ENCODE measurements around the gene PPP1R9A. TPM values are rescaled to one million over a fixed set of nuclear protein-coding genes. Genes with fewer than 3 reads are reported as not detected.

Gene PPP1R9A
- total RNA-seq, 1 experiment from 2014 or later: 21.8 TPM

DNA sequence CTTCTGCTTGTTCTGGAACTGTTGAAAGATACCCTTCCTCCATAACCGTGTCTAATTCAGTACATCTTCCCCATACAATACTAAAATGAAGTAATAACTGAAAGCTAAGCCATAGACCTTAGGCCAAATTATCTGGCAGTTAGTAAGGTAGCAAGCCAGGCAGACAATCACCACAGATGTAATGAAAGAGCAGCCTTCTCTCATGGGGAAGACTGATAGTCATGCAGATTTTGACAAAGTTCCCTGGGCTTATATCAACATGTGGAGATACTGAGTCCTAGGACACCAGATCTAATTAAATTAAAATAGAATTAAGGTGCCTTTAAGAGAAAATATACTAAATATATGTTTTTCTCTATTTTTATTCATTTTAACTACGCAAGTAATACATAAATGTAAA, 355.5 kb downstream of the PPP1R9A start:
- Histone ChIP-seq H3K9me3 (replicated peaks) (no peaks in the 10 kb centered on the region), H3K36me3 (no peaks in the 10 kb centered on the region), H3K4me1 (peaks cover 37% of the 10 kb centered on the region), H3K27me3 (no peaks in the 10 kb centered on the region), H3K27ac (peak overlapping the region; percentile 32), H3K4me3 (no peak overlapping the region)
- DNase-seq: peak in 1 of 2 experiments; percentile 57

DNA sequence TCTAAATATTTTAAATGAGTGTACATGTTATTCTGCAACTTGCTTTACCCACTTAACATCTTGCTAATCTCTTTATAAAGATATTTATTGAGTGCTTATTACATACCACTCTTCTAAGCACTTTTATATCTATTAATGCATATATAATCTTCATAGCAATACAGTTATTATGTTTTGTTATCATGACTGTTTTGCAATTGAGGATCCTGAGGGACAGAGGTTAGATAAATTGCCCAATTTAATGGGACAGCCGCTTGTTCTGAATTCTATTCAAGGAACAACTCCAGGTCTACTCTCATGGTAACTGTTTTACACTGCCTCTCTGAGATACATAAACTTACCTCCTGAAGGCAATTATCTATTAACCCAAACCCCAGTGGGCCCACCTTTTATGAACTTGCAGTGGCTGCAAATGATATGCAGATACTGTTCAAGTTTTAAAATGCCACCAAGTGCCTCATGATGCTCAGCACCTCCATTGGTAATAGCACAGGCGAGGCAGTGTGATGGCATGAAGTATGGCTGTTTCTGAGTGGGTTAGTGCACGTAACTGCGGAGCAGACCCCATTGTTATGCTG, 356.5 kb downstream of the PPP1R9A start:
- Histone ChIP-seq H3K27me3 (no peaks in the 10 kb centered on the region), H3K4me1 (peaks cover 37% of the 10 kb centered on the region), H3K27ac (peak overlapping the region; percentile 66), H3K4me3 (no peak overlapping the region), H3K9me3 (replicated peaks) (no peaks in the 10 kb centered on the region), H3K36me3 (no peaks in the 10 kb centered on the region)
- DNase-seq: no peak

DNA sequence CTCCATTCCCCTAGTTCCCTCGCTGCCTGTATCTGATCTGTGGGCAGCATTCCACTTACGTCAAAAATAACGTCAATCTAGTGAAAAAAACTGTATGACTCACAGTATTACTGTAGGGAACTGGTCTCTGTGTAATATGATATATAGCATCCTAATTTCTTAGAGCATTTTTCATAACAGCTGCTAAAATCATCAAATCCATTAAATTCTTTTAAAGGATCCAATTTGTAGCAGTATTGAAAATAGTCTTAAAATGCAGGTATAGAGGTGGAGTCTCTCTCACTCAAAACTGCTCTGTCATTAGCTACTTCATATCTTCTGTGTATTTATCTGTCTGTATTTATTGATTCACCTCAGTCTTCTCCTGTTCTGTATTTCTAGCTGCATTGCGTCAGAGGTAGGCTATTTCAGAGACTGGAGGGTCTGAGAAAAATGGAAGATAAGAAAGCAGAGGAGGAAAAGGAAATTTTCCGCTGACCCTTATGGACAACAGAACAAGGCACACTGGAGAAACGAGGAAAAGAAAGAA, 357.0 kb downstream of the PPP1R9A start:
- DNase-seq: peak; percentile 56 to 79
- Histone ChIP-seq H3K27me3 (no peaks in the 10 kb centered on the region), H3K27ac (peak overlapping the region; percentile 66), H3K9me3 (replicated peaks) (no peaks in the 10 kb centered on the region), H3K36me3 (no peaks in the 10 kb centered on the region), H3K4me3 (no peak overlapping the region), H3K4me1 (peaks cover 37% of the 10 kb centered on the region)

DNA sequence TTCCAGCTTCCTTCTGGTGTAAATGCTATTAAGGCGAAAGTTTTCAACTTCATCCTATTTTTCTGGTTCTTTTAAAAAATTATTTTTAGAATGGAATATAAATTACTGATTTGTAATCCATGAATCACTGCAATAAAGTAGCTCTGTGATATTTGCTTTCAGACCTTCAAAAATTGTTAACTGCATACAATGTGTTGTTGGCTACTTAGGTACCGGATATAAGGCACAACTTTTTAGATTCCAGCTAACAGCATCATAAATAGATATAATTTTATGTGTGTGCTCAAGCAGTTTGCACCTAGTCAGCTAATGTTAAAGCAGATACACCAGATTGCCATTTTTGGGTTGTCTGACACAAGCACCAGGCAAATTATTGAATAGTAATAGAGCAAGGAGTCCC, 358.2 kb downstream of the PPP1R9A start:
- Histone ChIP-seq H3K4me3 (no peak overlapping the region), H3K4me1 (peaks cover 37% of the 10 kb centered on the region), H3K36me3 (no peaks in the 10 kb centered on the region), H3K9me3 (replicated peaks) (no peaks in the 10 kb centered on the region), H3K27me3 (no peaks in the 10 kb centered on the region), H3K27ac (no peak overlapping the region)
- no peak for DNase-seq

DNA sequence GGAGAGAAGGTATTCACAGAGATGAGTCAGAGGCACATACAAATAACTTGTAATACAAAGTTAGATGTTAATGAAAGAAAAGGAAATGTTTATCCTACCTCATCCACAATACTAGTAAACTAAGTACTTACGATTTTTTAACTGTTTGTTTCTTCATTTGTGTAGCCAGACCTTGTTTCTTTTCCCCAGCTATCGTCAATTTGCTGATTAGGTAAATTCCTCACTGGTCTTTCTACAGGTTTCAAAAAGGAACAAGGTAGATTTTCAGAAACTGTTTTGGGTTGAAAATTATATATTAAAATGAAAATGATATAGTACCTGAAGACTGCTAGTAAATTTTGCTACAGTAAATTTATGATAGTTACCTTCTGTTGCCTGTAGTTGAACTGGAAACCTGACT, 360.4 kb downstream of the PPP1R9A start:
- Histone ChIP-seq H3K36me3 (no peaks in the 10 kb centered on the region), H3K9me3 (replicated peaks) (no peaks in the 10 kb centered on the region), H3K27me3 (no peaks in the 10 kb centered on the region), H3K4me1 (peaks cover 26% of the 10 kb centered on the region), H3K4me3 (no peak overlapping the region), H3K27ac (no peak overlapping the region)
- no peak for DNase-seq

DNA sequence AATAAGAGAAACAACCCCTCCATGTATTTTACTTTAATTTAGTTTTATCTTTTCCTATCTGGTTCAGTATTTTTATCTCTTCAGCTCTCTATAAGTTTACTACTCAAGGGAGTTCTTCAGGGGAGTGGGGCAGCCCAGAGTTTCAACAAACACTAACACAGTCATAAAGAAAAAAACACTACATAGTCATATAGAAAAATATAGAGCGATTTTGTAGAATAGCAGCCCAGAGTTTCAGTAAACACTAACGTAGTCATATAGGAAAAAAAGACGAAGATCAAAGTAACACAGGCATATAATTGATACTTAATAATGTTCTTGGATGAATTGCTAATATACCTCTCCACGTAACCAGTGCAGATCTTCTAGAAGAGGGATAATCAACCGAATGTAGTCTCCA, 362.2 kb downstream of the PPP1R9A start:
- peaks cover 8% of the 10 kb centered on the region for H3K4me1 ChIP-seq
- no peaks in the 10 kb centered on the region for H3K36me3 ChIP-seq
- H3K27ac ChIP-seq: no peak overlapping the region
- no peak for DNase-seq
- no peaks in the 10 kb centered on the region for H3K27me3 ChIP-seq
- H3K4me3 ChIP-seq: no peak overlapping the region
- no peaks in the 10 kb centered on the region for H3K9me3 ChIP-seq (replicated peaks)

DNA sequence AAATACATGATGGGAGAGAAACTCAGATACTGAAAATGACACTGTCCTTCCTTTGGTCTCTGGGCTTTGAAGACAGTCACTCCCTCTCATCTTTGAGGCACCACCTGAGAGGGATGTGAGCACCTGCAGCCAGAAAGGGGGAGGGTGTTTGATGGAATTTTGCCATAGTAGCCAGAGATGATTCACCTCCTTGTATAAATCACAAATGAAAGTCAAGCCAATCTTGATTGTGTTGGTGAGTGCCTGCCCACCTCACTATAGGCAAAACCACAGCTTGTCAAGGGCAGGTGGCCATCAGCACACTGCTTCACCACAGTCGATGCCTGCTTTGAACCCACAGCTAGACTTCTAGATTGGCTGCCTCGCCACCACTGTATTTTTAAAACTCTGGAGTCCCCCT, 368.7 kb downstream of the PPP1R9A start:
- no peak overlapping the region for H3K4me3 ChIP-seq
- H3K27ac ChIP-seq: no peak overlapping the region
- H3K9me3 ChIP-seq (replicated peaks): no peaks in the 10 kb centered on the region
- H3K36me3 ChIP-seq: 0 out of 2 replicates have a peak, but pooled peaks cover 2% of the 10 kb centered on the region
- H3K4me1 ChIP-seq: no peaks in the 10 kb centered on the region
- DNase-seq: no peak
- no peaks in the 10 kb centered on the region for H3K27me3 ChIP-seq

DNA sequence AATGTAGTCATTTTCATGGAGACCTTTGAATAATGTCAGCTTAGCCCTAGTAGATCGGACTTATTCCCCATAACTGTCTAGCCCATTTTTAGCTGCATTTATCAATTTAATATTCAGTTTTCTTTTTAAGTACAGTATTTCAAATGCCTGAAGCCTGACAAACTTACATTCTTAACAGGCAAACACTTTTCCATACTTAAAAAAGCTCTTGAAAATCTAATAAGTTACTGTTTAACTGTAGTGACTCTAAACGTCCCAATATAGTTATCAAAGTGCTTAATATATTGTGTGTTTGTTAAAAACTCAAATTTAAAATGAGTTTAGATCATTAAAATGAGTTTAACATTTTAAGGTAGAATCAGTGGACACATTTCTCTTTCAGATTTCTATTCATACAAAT, 372.0 kb downstream of the PPP1R9A start:
- Histone ChIP-seq H3K9me3 (replicated peaks) (no peaks in the 10 kb centered on the region), H3K4me3 (no peak overlapping the region), H3K27ac (no peak overlapping the region), H3K27me3 (no peaks in the 10 kb centered on the region), H3K36me3 (0 out of 2 replicates have a peak, but pooled peaks cover 2% of the 10 kb centered on the region), H3K4me1 (no peaks in the 10 kb centered on the region)
- no peak for DNase-seq

DNA sequence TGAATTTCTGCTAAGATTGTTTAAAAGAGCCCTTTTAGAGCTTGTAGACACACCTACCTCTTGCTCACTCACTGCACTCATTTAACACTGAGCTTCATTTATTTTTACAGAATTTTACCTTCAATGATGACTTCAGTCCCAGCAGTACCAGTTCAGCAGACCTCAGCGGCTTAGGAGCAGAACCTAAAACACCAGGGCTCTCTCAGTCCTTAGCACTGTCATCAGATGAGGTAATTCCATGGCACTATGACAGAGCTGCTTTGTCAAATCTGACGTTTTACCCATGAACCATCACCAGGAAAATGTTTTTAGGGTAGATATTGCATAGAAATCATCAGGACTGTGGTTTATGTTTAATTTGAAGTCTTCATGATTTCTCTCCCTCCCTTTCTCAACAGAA, 378.7 kb downstream of the PPP1R9A start:
- no peak for DNase-seq

DNA sequence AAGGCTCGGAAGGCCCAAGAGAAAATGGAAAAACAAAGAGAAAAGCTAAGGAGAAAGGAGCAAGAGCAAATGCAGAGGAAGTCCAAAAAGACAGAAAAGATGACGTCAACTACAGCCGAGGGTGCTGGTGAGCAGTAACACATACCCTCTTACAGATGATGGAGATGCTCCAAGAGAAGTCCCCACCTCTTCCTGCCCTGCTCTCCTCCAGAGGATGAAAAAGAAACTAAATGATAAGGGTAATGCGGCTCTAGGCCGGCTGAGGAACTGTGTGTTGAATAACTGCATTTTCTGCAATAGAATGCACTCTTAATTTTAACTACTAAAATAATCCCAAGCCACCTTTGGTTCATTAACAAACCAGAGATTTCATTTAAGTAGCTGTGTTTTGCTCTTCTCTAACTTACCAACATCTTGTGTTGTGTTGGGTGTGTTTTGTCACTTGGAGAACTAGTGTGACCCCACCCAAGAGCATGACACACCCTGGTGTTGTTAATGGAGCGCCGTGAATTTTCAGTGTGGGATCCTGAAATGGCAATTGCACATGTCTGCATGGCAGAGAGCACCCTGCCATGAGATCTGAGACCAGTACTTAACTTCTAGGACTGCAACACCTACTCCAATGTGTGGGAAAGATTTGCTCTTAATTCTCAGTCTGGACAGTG, 382.9 kb downstream of the PPP1R9A start:
- Histone ChIP-seq H3K27me3 (no peaks in the 10 kb centered on the region), H3K4me3 (no peak overlapping the region), H3K9me3 (replicated peaks) (no peaks in the 10 kb centered on the region), H3K4me1 (peaks cover under 1% of the 10 kb centered on the region; the same call in 1 of the 2 replicates), H3K27ac (no peak overlapping the region), H3K36me3 (no peaks in the 10 kb centered on the region; the same call in 1 of the 2 replicates)
- DNase-seq: no peak

More for the DNA sequence above, 378.7 kb downstream of the PPP1R9A start:
- Histone ChIP-seq H3K4me1 (no peaks in the 10 kb centered on the region), H3K4me3 (no peak overlapping the region), H3K36me3 (no peaks in the 10 kb centered on the region; the same call in 1 of the 2 replicates), H3K27ac (no peak overlapping the region), H3K9me3 (replicated peaks) (no peaks in the 10 kb centered on the region), H3K27me3 (no peaks in the 10 kb centered on the region)

DNA sequence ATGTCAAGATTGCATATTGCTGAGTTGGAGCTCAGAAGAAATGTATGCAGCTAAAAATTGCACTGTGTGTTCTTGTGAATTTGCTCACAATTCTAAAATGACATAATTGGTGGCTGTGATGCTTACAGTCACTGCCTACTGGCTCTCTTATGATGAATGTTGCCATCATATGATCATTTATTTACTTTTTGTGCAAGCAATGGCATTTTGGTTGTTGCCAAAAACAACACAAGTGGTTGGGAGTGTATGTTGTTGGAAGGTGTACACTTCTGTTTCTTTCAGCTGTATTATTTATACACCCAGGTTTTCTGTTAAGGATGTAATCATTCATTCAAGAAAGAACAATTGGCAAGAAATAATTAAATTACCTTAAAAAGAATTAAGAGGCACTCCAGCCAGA, 388.0 kb downstream of the PPP1R9A start:
- Histone ChIP-seq H3K4me1 (peaks cover 8% of the 10 kb centered on the region), H3K36me3 (no peaks in the 10 kb centered on the region; the same call in 1 of the 2 replicates), H3K27ac (no peak overlapping the region), H3K4me3 (no peak overlapping the region), H3K9me3 (replicated peaks) (no peaks in the 10 kb centered on the region), H3K27me3 (no peaks in the 10 kb centered on the region)
- DNase-seq: no peak

DNA sequence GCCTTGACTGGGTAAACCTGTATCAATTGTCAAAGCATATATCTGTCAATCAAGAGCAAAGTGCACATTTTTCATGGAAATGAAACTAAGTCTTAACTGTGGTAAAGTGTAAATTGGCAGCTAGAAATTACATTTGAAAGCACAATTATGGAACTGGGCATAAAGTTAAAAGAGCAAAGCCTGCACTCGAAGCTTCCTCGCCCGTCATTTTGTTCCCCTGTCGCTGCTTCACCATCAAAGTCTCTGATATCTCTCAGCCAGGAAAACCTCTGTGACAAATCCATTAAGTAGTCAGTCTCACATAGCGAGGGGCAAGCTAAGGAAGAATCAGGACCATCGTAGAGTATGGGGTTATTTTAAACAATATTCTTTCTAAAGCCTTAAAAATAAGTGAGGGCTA, 389.1 kb downstream of the PPP1R9A start:
- H3K4me1 ChIP-seq: peaks cover 8% of the 10 kb centered on the region
- H3K27ac ChIP-seq: peak overlapping the region; percentile 11; the same call in 1 of the 2 replicates
- H3K27me3 ChIP-seq: no peaks in the 10 kb centered on the region
- no peaks in the 10 kb centered on the region for H3K9me3 ChIP-seq (replicated peaks)
- DNase-seq: no peak
- H3K36me3 ChIP-seq: no peaks in the 10 kb centered on the region
- H3K4me3 ChIP-seq: no peak overlapping the region

DNA sequence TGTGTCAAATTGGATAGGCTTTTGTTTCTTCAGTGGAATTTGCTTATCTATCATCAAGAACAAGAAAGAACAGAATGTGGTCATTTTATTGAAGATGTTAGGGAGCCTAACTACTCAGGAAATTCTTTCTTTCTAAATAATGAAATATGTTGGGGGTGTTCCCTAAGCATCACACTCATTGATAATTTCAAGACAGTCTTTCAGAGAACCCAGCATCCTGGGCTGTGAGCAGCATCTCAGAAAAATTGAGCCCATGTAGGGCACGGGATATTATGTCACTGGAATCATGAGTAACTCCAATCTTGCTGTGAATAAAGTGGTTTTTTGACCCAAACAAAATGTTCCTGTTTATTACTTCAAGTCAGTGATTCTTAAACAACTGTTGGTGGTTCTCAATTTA, 389.6 kb downstream of the PPP1R9A start:
- Histone ChIP-seq H3K9me3 (replicated peaks) (no peaks in the 10 kb centered on the region), H3K4me3 (no peak overlapping the region), H3K27me3 (no peaks in the 10 kb centered on the region), H3K36me3 (no peaks in the 10 kb centered on the region), H3K4me1 (peaks cover 8% of the 10 kb centered on the region), H3K27ac (peak overlapping the region; percentile 11; the same call in 1 of the 2 replicates)
- DNase-seq: no peak

DNA sequence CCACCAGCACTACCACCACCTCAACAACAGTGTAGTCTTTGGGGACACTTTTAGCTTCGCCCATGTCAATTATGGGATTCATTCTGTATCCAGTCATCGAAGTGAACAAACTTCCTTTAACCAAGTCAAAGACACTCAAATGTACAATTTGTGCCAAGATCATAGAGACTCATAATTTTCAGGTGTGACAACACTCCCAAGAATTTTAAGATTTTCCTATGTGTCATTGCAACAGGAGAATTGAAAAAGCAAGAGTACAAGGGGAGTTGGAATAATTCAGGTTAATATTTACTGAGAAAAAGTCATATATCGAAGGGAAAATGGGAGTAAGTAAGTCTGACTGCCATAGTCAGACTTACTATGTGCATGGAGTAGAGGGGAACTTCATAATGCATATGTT, 390.7 kb downstream of the PPP1R9A start:
- no peaks in the 10 kb centered on the region for H3K27me3 ChIP-seq
- H3K4me1 ChIP-seq: peaks cover 19% of the 10 kb centered on the region
- H3K27ac ChIP-seq: no peak overlapping the region
- no peaks in the 10 kb centered on the region for H3K36me3 ChIP-seq
- H3K4me3 ChIP-seq: no peak overlapping the region
- no peaks in the 10 kb centered on the region for H3K9me3 ChIP-seq (replicated peaks)
- no peak for DNase-seq

DNA sequence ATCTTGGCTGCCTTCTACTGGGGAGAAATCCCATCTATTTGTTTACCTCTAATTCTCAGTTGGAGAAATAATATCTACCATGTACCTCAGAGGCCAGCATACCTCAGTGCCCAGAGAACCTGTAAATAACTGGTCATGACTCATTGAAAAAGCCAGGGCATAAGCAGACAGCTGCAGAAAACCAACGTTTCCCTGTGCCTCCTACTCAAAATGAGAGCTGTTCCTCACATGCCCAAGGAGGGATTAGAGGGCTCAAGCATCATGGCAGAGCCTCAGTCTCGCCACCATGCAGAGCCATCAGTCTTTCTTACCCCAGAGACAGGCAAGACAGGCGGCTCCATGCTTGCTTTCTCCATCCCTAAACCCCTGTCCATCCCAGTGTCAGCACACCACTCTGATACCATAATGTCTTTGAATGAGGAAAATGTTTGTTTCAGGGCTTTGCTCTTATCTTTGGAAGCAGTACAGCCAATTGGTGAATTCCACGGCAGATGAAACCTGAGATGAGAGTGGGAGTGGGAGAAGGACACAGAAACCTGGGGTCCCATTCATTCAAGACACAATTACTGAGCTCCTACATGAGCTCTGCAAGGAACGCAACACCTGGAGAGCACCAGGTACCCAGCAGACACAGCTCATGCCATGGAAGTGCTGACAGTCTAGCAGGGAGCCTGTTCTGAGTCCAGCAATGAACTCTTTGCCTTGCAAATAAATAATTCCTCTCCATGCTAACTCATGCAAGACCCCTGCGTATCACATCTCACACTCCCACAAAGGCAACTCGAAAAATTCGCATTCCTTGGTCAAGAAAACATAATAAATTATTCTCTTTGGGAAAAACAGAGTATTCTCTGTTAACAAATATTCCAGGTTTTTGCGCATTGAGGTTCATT, 395.9 kb downstream of the PPP1R9A start:
- Histone ChIP-seq H3K9me3 (replicated peaks) (no peaks in the 10 kb centered on the region), H3K36me3 (no peaks in the 10 kb centered on the region), H3K4me1 (peaks cover 21% of the 10 kb centered on the region), H3K27ac (peak overlapping the region; percentile 83), H3K27me3 (no peaks in the 10 kb centered on the region), H3K4me3 (peak overlapping the region; percentile 37)
- DNase-seq: peak; percentile 72 to 85

All from SJCRH30 (cell line).